Endodermal cell (in vitro differentiated cells): ENCODE results near the gene PGGT1B. TPM values are rescaled to one million over a fixed set of nuclear protein-coding genes. Genes with fewer than 3 reads are reported as not detected.

Experiments
- DNase-seq: peaks from one replicate; pipeline ENCODE4 v3.0.0-alpha.2; 2017
- H3K27ac ChIP-seq: 2 replicates; pipeline ENCODE4 v1.5.1; 2013; ENCODE audit warnings: mild to moderate bottlenecking, low read depth, low read length, moderate library complexity
- H3K27me3 ChIP-seq: 2 replicates; pipeline ENCODE4 v1.6.1; 2013; ENCODE audit warnings: mild to moderate bottlenecking, low read length, moderate library complexity; ENCODE audit not compliant: insufficient read depth, control insufficient read depth, poor library complexity, severe bottlenecking
- H3K36me3 ChIP-seq: 2 replicates; pipeline ENCODE4 v1.7.0; 2013; ENCODE audit warnings: mild to moderate bottlenecking, low read length, moderate library complexity; ENCODE audit not compliant: control insufficient read depth, insufficient read depth
- H3K4me1 ChIP-seq: one replicate; pipeline ENCODE4 v1.7.0; 2013; ENCODE audit warnings: low read length; ENCODE audit not compliant: control insufficient read depth, insufficient read depth
- H3K4me3 ChIP-seq: 2 replicates; pipeline ENCODE4 v1.5.1; 2013; ENCODE audit warnings: mild to moderate bottlenecking, low read length, moderate library complexity
- H3K9ac ChIP-seq: 2 replicates; pipeline ENCODE4 v1.6.1; 2013; ENCODE audit warnings: mild to moderate bottlenecking, low read length, moderate library complexity; ENCODE audit not compliant: poor library complexity, severe bottlenecking; ENCODE audit errors: extremely low read depth
- H3K9me3 ChIP-seq: 2 replicates; pipeline ENCODE4 v1.6.1; 2013; ENCODE audit warnings: mild to moderate bottlenecking, low read length, moderate library complexity; ENCODE audit not compliant: control insufficient read depth
- H3K27ac Mint-ChIP-seq: 2 replicates; pipeline ENCODE4 v1.8.0; 2020; ENCODE audit warnings: mixed read lengths
- H3K27me3 Mint-ChIP-seq: 2 replicates; pipeline ENCODE4 v1.8.0; 2021; ENCODE audit warnings: mild to moderate bottlenecking, mixed read lengths; ENCODE audit not compliant: insufficient read depth
- H3K36me3 Mint-ChIP-seq: 2 replicates; pipeline ENCODE4 v1.8.0; 2020; ENCODE audit warnings: low read depth, mixed read lengths
- H3K4me1 Mint-ChIP-seq: 2 replicates; pipeline ENCODE4 v1.8.0; 2020; ENCODE audit warnings: mixed read lengths
- H3K4me3 Mint-ChIP-seq: 2 replicates; pipeline ENCODE4 v1.8.0; 2020; ENCODE audit warnings: mild to moderate bottlenecking, moderate library complexity, mixed read lengths
- H3K9me3 Mint-ChIP-seq: 2 replicates; pipeline ENCODE4 v1.8.0; 2020; ENCODE audit warnings: mild to moderate bottlenecking, mixed read lengths
- whole genome bisulfite sequencing, 2 experiments: methylation state at CpG; one replicate each; pipeline versions ENCODE4 v1.1.5 to v1.1.7; 2013; ENCODE audit warnings: missing lambda C conversion rate in 2 of 2, mixed read lengths in 1 of 2; ENCODE audit not compliant: insufficient coverage in 1 of 2, insufficient read length in 1 of 2; 5-methylcytosine and 5-hydroxymethylcytosine counted together
- total RNA-seq, 2 donors: library from RNA; stranded (reverse); fragmentation: NEBNext Ultra II Directional in 1 of 2; extraction: Animal tissue kit (Norgen Biotek cat#: 25700) in 1 of 2; gene quantifications; 2 replicates in 1 of 2; 3 replicates in 1 of 2; pipeline ENCODE4 v1.2.1, GENCODE V29; 2021
- TF ChIP-seq, protein P1 (sequence below): fragments of 200-600 bp; sonication (generic); conservative IDR thresholded peaks from 2 replicates; pipeline ENCODE4 v1.5.0; 2021; ENCODE audit warnings: antibody characterized with exemption, mild to moderate bottlenecking

PGGT1B gene
- total RNA-seq, 2 donors from 2014 or later = 43.7 to 44.9 TPM

DNA sequence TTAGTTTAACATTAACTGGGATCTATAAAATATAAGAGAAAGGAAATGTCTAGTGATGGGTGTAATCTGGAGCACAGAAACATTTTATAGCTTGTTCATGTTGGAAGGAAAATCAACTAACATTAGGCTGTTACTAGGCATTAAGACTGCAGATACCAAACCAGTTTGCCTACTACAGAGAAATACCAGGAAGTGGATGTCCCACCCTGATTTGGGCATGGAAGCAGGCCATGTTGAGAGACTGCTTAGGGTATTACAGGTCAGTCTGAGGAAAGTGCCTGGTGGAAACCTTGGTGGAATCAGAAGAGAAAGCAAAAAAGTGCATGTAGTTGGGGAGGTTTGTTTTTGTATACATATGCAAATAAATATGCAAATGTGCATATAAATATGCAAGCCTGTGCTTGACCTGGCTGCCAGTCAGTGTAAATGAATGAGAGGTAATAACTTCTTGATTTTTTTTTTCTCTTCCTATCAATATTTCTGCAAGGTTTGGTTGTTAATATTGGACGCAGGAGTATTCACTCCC, 43.4 kb upstream of the PGGT1B start:
- Mint-ChIP-seq H3K36me3 (no peaks in the 10 kb centered on the region), H3K27me3 (no peaks in the 10 kb centered on the region), H3K4me3 (no peak overlapping the region), H3K9me3 (no peaks in the 10 kb centered on the region), H3K4me1 (peaks cover 5% of the 10 kb centered on the region), H3K27ac (no peak overlapping the region)
- no peaks in the 10 kb centered on the region for H3K36me3 ChIP-seq
- no peaks in the 10 kb centered on the region for H3K27me3 ChIP-seq
- H3K27ac ChIP-seq = no peak overlapping the region
- no peak overlapping the region for H3K4me3 ChIP-seq
- DNase-seq = no peak
- H3K9ac ChIP-seq = no peak overlapping the region
- 93% methylated on average over 1 of the region's 1 CpG; no CpG with 5 or more reads in 1 of the 2 experiments for WGBS, 2 experiments
- no peaks in the 10 kb centered on the region for H3K9me3 ChIP-seq
- TF ChIP-seq, protein P1, sequence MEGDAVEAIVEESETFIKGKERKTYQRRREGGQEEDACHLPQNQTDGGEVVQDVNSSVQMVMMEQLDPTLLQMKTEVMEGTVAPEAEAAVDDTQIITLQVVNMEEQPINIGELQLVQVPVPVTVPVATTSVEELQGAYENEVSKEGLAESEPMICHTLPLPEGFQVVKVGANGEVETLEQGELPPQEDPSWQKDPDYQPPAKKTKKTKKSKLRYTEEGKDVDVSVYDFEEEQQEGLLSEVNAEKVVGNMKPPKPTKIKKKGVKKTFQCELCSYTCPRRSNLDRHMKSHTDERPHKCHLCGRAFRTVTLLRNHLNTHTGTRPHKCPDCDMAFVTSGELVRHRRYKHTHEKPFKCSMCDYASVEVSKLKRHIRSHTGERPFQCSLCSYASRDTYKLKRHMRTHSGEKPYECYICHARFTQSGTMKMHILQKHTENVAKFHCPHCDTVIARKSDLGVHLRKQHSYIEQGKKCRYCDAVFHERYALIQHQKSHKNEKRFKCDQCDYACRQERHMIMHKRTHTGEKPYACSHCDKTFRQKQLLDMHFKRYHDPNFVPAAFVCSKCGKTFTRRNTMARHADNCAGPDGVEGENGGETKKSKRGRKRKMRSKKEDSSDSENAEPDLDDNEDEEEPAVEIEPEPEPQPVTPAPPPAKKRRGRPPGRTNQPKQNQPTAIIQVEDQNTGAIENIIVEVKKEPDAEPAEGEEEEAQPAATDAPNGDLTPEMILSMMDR = no peak
- H3K4me1 ChIP-seq = no peaks in the 10 kb centered on the region

DNA sequence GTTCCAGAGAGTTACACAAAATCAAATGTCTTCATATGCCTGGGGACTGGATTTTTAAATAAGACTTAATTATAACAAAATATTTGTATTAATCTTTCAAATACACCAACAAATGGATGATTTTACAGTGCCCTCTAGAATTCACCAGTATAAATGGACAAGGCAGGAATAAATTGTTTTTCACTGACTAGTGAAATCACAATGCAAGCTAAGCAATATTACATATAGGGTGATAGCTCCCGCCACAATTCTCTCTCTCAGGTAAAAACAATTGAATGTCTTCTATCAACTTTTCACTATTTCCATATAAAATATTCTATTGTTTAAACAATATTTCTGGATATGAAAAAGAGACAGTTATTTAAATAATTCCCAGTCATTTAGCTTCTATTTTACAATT, 41.8 kb upstream of the PGGT1B start:
- Histone ChIP-seq H3K27me3 (no peaks in the 10 kb centered on the region), H3K4me3 (no peak overlapping the region), H3K36me3 (no peaks in the 10 kb centered on the region), H3K9ac (no peak overlapping the region), H3K27ac (no peak overlapping the region), H3K4me1 (no peaks in the 10 kb centered on the region), H3K9me3 (no peaks in the 10 kb centered on the region)
- peaks cover 4% of the 10 kb centered on the region for H3K4me1 Mint-ChIP-seq
- H3K9me3 Mint-ChIP-seq = no peaks in the 10 kb centered on the region
- no peaks in the 10 kb centered on the region for H3K27me3 Mint-ChIP-seq
- H3K27ac Mint-ChIP-seq = no peak overlapping the region
- DNase-seq = no peak
- 83% methylated on average over 1 of the region's 1 CpG; no CpG with 5 or more reads in 1 of the 2 experiments for WGBS, 2 experiments
- no peaks in the 10 kb centered on the region for H3K36me3 Mint-ChIP-seq
- TF ChIP-seq, protein P1 = no peak
- no peak overlapping the region for H3K4me3 Mint-ChIP-seq

- Histone ChIP-seq H3K9ac (no peak overlapping the region), H3K4me1 (no peaks in the 10 kb centered on the region), H3K27me3 (no peaks in the 10 kb centered on the region), H3K36me3 (no peaks in the 10 kb centered on the region), H3K4me3 (no peak overlapping the region), H3K27ac (no peak overlapping the region), H3K9me3 (no peaks in the 10 kb centered on the region)
- H3K27me3 Mint-ChIP-seq = peaks cover 4% of the 10 kb centered on the region
- no peak for DNase-seq
- no peaks in the 10 kb centered on the region for H3K36me3 Mint-ChIP-seq
- WGBS, 2 experiments = 91% methylated on average over 1 of the region's 1 CpG; no CpG with 5 or more reads in 1 of the 2 experiments
- no peak overlapping the region for H3K4me3 Mint-ChIP-seq
- TF ChIP-seq, protein P1 = no peak
- H3K27ac Mint-ChIP-seq = no peak overlapping the region
- H3K9me3 Mint-ChIP-seq = no peaks in the 10 kb centered on the region
- peaks cover 3% of the 10 kb centered on the region for H3K4me1 Mint-ChIP-seq
These were observed 36.1 kb upstream of the PGGT1B start for GRCh38 chr5:115298811-115299210.
